ENCODE measurements around the gene RBMS3. TPM values are rescaled to one million over a fixed set of nuclear protein-coding genes. Genes with fewer than 3 reads are reported as not detected.
"Not testable (repeated sequence)": the region's sequence is repeated elsewhere in the genome, so short reads cannot be mapped to it uniquely, and the experiment has no call there.

The RBMS3 gene
- total and polyA plus RNA-seq, 2 donors, result 12.8 to 19.9 TPM

GRCh38 chr3:29453284-29454001 is 172.6 kb downstream of the RBMS3 start:
- Histone ChIP-seq H3K4me3 (ENCODE audit: low read length in 2 of 2) (no peak overlapping the region), H3K36me3 (ENCODE audit: control insufficient read depth in 2 of 2, insufficient read depth in 2 of 2, low read length in 1 of 2) (no peaks in the 10 kb centered on the region), H3K27ac (ENCODE audit: low read depth in 1 of 2, low read length in 1 of 2) (peak overlapping the region in 1 of 2 donors; percentile 8), H3K9me3 (ENCODE audit: control insufficient read depth in 2 of 2, insufficient read depth in 1 of 2, low read length in 1 of 2) (no peaks in the 10 kb centered on the region), H3K4me1 (ENCODE audit: control insufficient read depth in 2 of 2, insufficient read depth in 2 of 2, low read length in 2 of 2) (peaks cover 0 to 5% of the 10 kb centered on the region in 2 donors), H3K27me3 (ENCODE audit: control insufficient read depth in 2 of 2, insufficient read depth in 1 of 2, low read length in 1 of 2) (no peaks in the 10 kb centered on the region)
- WGBS, result 97% methylated on average over 7 of the region's 7 CpGs
- DNase-seq (ENCODE audit: low read depth in 6 of 9, low spot score in 9 of 9), result no peak

GRCh38 chr3:29454161-29454611 is 173.3 kb downstream of the RBMS3 start:
- no peaks in the 10 kb centered on the region for H3K36me3 ChIP-seq (ENCODE audit: control insufficient read depth in 2 of 2, insufficient read depth in 2 of 2, low read length in 1 of 2)
- peaks cover 0 to 5% of the 10 kb centered on the region in 2 donors for H3K4me1 ChIP-seq (ENCODE audit: control insufficient read depth in 2 of 2, insufficient read depth in 2 of 2, low read length in 2 of 2)
- no peaks in the 10 kb centered on the region for H3K27me3 ChIP-seq (ENCODE audit: control insufficient read depth in 2 of 2, insufficient read depth in 1 of 2, low read length in 1 of 2)
- H3K9me3 ChIP-seq (ENCODE audit: control insufficient read depth in 2 of 2, insufficient read depth in 1 of 2, low read length in 1 of 2), result no peaks in the 10 kb centered on the region
- no peak for DNase-seq (ENCODE audit: low read depth in 6 of 9, low spot score in 9 of 9)
- no peak overlapping the region for H3K27ac ChIP-seq (ENCODE audit: low read depth in 1 of 2, low read length in 1 of 2)
- 94% methylated on average over 5 of the region's 5 CpGs for WGBS
- no peak overlapping the region for H3K4me3 ChIP-seq (ENCODE audit: low read length in 2 of 2)

DNA sequence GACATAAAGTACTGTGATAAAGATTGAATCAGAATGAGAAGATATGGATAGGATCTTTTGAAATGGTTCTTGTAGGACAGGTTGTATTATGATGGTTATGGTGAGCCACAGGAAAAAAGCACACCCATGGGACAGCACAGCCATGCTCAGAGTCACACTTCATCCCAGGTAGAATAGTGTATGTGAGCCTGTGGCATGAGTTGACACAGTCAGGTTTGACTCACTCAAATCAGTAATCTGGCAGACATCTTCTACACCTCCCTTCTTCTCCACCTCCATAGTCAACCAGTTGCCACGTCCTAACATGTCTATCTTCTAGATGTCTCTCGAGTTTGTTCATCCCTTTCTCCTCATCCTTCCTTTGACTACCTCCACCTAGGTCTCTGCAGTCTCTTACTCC is 176.0 kb downstream of the RBMS3 start:
- no peaks in the 10 kb centered on the region for H3K27me3 ChIP-seq (ENCODE audit: control insufficient read depth in 2 of 2, insufficient read depth in 1 of 2, low read length in 1 of 2)
- no peak overlapping the region for H3K4me3 ChIP-seq (ENCODE audit: low read length in 2 of 2)
- 97% methylated on average over 2 of the region's 2 CpGs for WGBS
- no peak for DNase-seq (ENCODE audit: low read depth in 6 of 9, low spot score in 9 of 9)
- no peaks in the 10 kb centered on the region for H3K9me3 ChIP-seq (ENCODE audit: control insufficient read depth in 2 of 2, insufficient read depth in 1 of 2, low read length in 1 of 2)
- peaks cover 0 to 5% of the 10 kb centered on the region in 2 donors for H3K4me1 ChIP-seq (ENCODE audit: control insufficient read depth in 2 of 2, insufficient read depth in 2 of 2, low read length in 2 of 2)
- no peak overlapping the region for H3K27ac ChIP-seq (ENCODE audit: low read depth in 1 of 2, low read length in 1 of 2)
- H3K36me3 ChIP-seq (ENCODE audit: control insufficient read depth in 2 of 2, insufficient read depth in 2 of 2, low read length in 1 of 2), result no peaks in the 10 kb centered on the region

GRCh38 chr3:29463304-29463703 is 182.4 kb downstream of the RBMS3 start:
- Histone ChIP-seq H3K4me1 (ENCODE audit: control insufficient read depth in 2 of 2, insufficient read depth in 2 of 2, low read length in 2 of 2) (no peaks in the 10 kb centered on the region), H3K27ac (ENCODE audit: low read depth in 1 of 2, low read length in 1 of 2) (no peak overlapping the region), H3K27me3 (ENCODE audit: control insufficient read depth in 2 of 2, insufficient read depth in 1 of 2, low read length in 1 of 2) (no peaks in the 10 kb centered on the region), H3K36me3 (ENCODE audit: control insufficient read depth in 2 of 2, insufficient read depth in 2 of 2, low read length in 1 of 2) (no peaks in the 10 kb centered on the region), H3K9me3 (ENCODE audit: control insufficient read depth in 2 of 2, insufficient read depth in 1 of 2, low read length in 1 of 2) (no peaks in the 10 kb centered on the region), H3K4me3 (ENCODE audit: low read length in 2 of 2) (no peak overlapping the region)
- DNase-seq (ENCODE audit: low read depth in 6 of 9, low spot score in 9 of 9), result no peak
- 94% methylated on average over 3 of the region's 3 CpGs for WGBS

GRCh38 chr3:29465836-29466235 is 185.0 kb downstream of the RBMS3 start:
- no peak overlapping the region for H3K4me3 ChIP-seq (ENCODE audit: low read length in 2 of 2)
- no peak for DNase-seq (ENCODE audit: low read depth in 6 of 9, low spot score in 9 of 9)
- 87% methylated on average over 2 of the region's 2 CpGs for WGBS

GRCh38 chr3:29466442-29466841 is 185.6 kb downstream of the RBMS3 start:
- H3K36me3 ChIP-seq (ENCODE audit: control insufficient read depth in 2 of 2, insufficient read depth in 2 of 2, low read length in 1 of 2), result no peaks in the 10 kb centered on the region
- H3K9me3 ChIP-seq (ENCODE audit: control insufficient read depth in 2 of 2, insufficient read depth in 1 of 2, low read length in 1 of 2), result no peaks in the 10 kb centered on the region
- no peaks in the 10 kb centered on the region for H3K4me1 ChIP-seq (ENCODE audit: control insufficient read depth in 2 of 2, insufficient read depth in 2 of 2, low read length in 2 of 2)
- no peak overlapping the region for H3K4me3 ChIP-seq (ENCODE audit: low read length in 2 of 2)
- H3K27me3 ChIP-seq (ENCODE audit: control insufficient read depth in 2 of 2, insufficient read depth in 1 of 2, low read length in 1 of 2), result no peaks in the 10 kb centered on the region
- DNase-seq (ENCODE audit: low read depth in 6 of 9, low spot score in 9 of 9), result no peak
- no peak overlapping the region for H3K27ac ChIP-seq (ENCODE audit: low read depth in 1 of 2, low read length in 1 of 2)
- 95% methylated on average over 2 of the region's 2 CpGs for WGBS

More at GRCh38 chr3:29465836-29466235, 185.0 kb downstream of the RBMS3 start:
- no peak overlapping the region for H3K27ac ChIP-seq (ENCODE audit: low read depth in 1 of 2, low read length in 1 of 2)
- no peaks in the 10 kb centered on the region for H3K27me3 ChIP-seq (ENCODE audit: control insufficient read depth in 2 of 2, insufficient read depth in 1 of 2, low read length in 1 of 2)
- H3K36me3 ChIP-seq (ENCODE audit: control insufficient read depth in 2 of 2, insufficient read depth in 2 of 2, low read length in 1 of 2), result no peaks in the 10 kb centered on the region
- no peaks in the 10 kb centered on the region for H3K9me3 ChIP-seq (ENCODE audit: control insufficient read depth in 2 of 2, insufficient read depth in 1 of 2, low read length in 1 of 2)
- H3K4me1 ChIP-seq (ENCODE audit: control insufficient read depth in 2 of 2, insufficient read depth in 2 of 2, low read length in 2 of 2), result no peaks in the 10 kb centered on the region

- DNase-seq (ENCODE audit: low read depth in 6 of 9, low spot score in 9 of 9), result no peak
- no peaks in the 10 kb centered on the region for H3K36me3 ChIP-seq (ENCODE audit: control insufficient read depth in 2 of 2, insufficient read depth in 2 of 2, low read length in 1 of 2)
- WGBS, result 98% methylated on average over 4 of the region's 4 CpGs
- H3K4me3 ChIP-seq (ENCODE audit: low read length in 2 of 2), result no peak overlapping the region
- no peaks in the 10 kb centered on the region for H3K27me3 ChIP-seq (ENCODE audit: control insufficient read depth in 2 of 2, insufficient read depth in 1 of 2, low read length in 1 of 2)
- no peaks in the 10 kb centered on the region for H3K4me1 ChIP-seq (ENCODE audit: control insufficient read depth in 2 of 2, insufficient read depth in 2 of 2, low read length in 2 of 2)
- no peak overlapping the region for H3K27ac ChIP-seq (ENCODE audit: low read depth in 1 of 2, low read length in 1 of 2)
- no peaks in the 10 kb centered on the region for H3K9me3 ChIP-seq (ENCODE audit: control insufficient read depth in 2 of 2, insufficient read depth in 1 of 2, low read length in 1 of 2)
These were observed 187.3 kb downstream of the RBMS3 start for GRCh38 chr3:29468187-29468586.

DNA sequence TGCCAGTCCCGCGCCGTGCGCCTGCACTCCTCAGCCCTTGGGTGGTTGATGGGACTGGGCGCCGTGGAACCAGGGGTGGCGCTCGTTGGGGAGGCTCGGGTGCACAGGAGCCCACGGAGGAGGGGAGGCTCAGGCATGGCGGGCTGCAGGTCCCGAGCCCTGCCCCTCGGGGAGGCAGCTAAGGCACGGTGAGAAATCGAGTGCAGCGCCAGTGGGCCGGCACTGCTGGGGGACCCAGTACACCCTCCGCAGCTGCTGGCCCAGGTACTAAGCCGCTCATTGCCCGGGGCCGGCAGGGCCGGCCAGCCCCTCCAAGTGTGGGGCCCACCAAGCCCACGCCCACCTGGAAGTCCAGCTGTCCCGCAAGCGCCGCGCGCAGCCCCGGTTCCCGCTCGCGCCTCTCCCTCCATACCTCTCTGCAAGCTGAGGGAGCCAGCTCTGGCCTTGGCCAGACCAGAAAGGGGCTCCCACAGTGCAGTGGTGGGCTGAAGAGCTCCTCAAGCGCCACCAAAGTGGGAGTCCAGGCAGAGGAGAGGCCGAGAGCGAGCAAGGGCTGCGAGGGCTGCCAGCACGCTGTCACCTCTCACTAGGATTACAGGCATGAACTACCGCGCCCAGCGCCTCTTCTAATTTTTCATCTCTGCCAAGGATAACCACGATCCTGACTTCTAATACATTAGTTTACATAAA is 192.8 kb downstream of the RBMS3 start:
- not testable (repeated sequence) for H3K4me3 ChIP-seq (ENCODE audit: low read length in 2 of 2); H3K4me1 ChIP-seq (ENCODE audit: control insufficient read depth in 2 of 2, insufficient read depth in 2 of 2, low read length in 2 of 2); H3K27ac ChIP-seq (ENCODE audit: low read depth in 1 of 2, low read length in 1 of 2); H3K27me3 ChIP-seq (ENCODE audit: control insufficient read depth in 2 of 2, insufficient read depth in 1 of 2, low read length in 1 of 2); DNase-seq (ENCODE audit: low read depth in 6 of 9, low spot score in 9 of 9); H3K9me3 ChIP-seq (ENCODE audit: control insufficient read depth in 2 of 2, insufficient read depth in 1 of 2, low read length in 1 of 2); H3K36me3 ChIP-seq (ENCODE audit: control insufficient read depth in 2 of 2, insufficient read depth in 2 of 2, low read length in 1 of 2)
- 93% methylated on average over 41 of the region's 41 CpGs for WGBS

DNA sequence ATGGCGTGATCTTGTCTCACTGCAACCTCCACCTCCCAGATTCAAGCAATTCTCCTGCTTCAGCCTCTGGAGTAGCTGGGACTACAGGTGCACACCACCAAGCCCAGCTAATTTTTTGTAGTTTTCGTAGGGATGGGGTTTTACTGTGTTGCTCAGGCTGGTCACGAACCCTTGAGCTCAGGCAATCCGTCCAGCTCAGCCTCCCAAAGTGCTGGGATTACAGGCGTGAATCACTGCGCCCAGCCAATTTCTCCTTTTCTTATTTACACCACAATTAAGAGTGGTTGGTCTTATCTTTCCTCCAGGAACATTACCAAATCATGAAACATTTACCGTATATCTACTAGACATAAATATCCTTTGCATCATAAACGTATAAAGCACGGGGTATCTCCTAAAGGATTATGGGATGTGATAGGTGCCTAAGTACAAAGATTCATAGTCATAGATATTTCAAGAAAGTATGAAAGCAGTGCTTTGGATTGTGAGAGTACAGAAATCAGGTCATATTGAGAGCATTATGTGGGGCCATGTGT is 194.5 kb downstream of the RBMS3 start:
- 97% methylated on average over 9 of the region's 9 CpGs for WGBS
- DNase-seq (ENCODE audit: low read depth in 6 of 9, low spot score in 9 of 9), result no peak
- H3K27ac ChIP-seq (ENCODE audit: low read depth in 1 of 2, low read length in 1 of 2), result no peak overlapping the region
- no peak overlapping the region for H3K4me3 ChIP-seq (ENCODE audit: low read length in 2 of 2)
- H3K9me3 ChIP-seq (ENCODE audit: control insufficient read depth in 2 of 2, insufficient read depth in 1 of 2, low read length in 1 of 2), result peaks cover 0 to 5% of the 10 kb centered on the region in 2 donors
- H3K4me1 ChIP-seq (ENCODE audit: control insufficient read depth in 2 of 2, insufficient read depth in 2 of 2, low read length in 2 of 2), result no peaks in the 10 kb centered on the region
- H3K36me3 ChIP-seq (ENCODE audit: control insufficient read depth in 2 of 2, insufficient read depth in 2 of 2, low read length in 1 of 2), result no peaks in the 10 kb centered on the region
- H3K27me3 ChIP-seq (ENCODE audit: control insufficient read depth in 2 of 2, insufficient read depth in 1 of 2, low read length in 1 of 2), result no peaks in the 10 kb centered on the region
